Common myeloid progenitor, CD34-positive (primary cell): ENCODE measurements around the gene GPR68. TPM values are rescaled to one million over a fixed set of nuclear protein-coding genes. Genes with fewer than 3 reads are reported as not detected.

ENCODE experiments used
- CTCF ChIA-PET: fragments of 350-600 bp; sonication (Branson Sonifier 250); formaldehyde crosslinking; loops from one replicate; lab custom pipeline; 2021; ENCODE audit warnings: antibody characterized with exemption; lab: Charles Lee
- POLR2A ChIA-PET: fragments of 350-600 bp; sonication (Branson Sonifier 250); formaldehyde crosslinking; loops from one replicate; lab custom pipeline; 2021; ENCODE audit warnings: antibody characterized with exemption; lab: Charles Lee
- DNase-seq, 3 donors: peaks; one replicate each; pipeline versions ENCODE4 v3.0.0 to v3.0.0-alpha.2; 2013
- H3K27ac ChIP-seq, 2 experiments: 1 replicate in 1 of 2; 2 replicates in 1 of 2; pipeline ENCODE4 v1.7.0; 2013; ENCODE audit warnings: inconsistent platforms in 2 of 2, low read length in 2 of 2, mild to moderate bottlenecking in 2 of 2, low read depth in 1 of 2, moderate library complexity in 1 of 2; ENCODE audit not compliant: severe bottlenecking in 2 of 2, insufficient read depth in 1 of 2, poor library complexity in 1 of 2
- H3K27me3 ChIP-seq, 5 experiments: replicated peaks in 2 of 5; 1 replicate in 3 of 5; 2 replicates in 2 of 5; pipeline versions ENCODE4 v1.6.1 to v1.7.0; 2013; ENCODE audit warnings: low read length in 4 of 5, mild to moderate bottlenecking in 2 of 5, moderate library complexity in 2 of 5, inconsistent platforms in 1 of 5; ENCODE audit not compliant: insufficient read depth in 5 of 5, control insufficient read depth in 4 of 5
- H3K36me3 ChIP-seq, 4 experiments: 1 replicate in 2 of 4; 2 replicates in 2 of 4; pipeline versions ENCODE4 v1.6.1 to v1.7.0; 2013; ENCODE audit warnings: low read length in 3 of 4, control low read depth in 1 of 4, mild to moderate bottlenecking in 1 of 4; ENCODE audit not compliant: control insufficient read depth in 4 of 4, insufficient read depth in 4 of 4
- H3K4me1 ChIP-seq, 4 experiments: 1 replicate in 3 of 4; 2 replicates in 1 of 4; pipeline versions ENCODE4 v1.6.1 to v1.7.1; 2013; ENCODE audit warnings: low read length in 3 of 4, mild to moderate bottlenecking in 3 of 4, control low read depth in 1 of 4, inconsistent platforms in 1 of 4, moderate library complexity in 1 of 4; ENCODE audit not compliant: control insufficient read depth in 4 of 4, insufficient read depth in 4 of 4; ENCODE audit errors: control extremely low read depth in 1 of 4
- H3K4me3 ChIP-seq, 7 experiments: 1 replicate in 4 of 7; 2 replicates in 3 of 7; pipeline versions ENCODE4 v1.5.1 to v1.7.0; 2013; ENCODE audit warnings: mild to moderate bottlenecking in 7 of 7, low read length in 6 of 7, moderate library complexity in 6 of 7, inconsistent platforms in 2 of 7, low read depth in 2 of 7, control low read depth in 1 of 7; ENCODE audit not compliant: insufficient read depth in 4 of 7, control insufficient read depth in 1 of 7; ENCODE audit errors: extremely low read depth in 1 of 7
- H3K9me3 ChIP-seq, 5 experiments: 1 replicate in 4 of 5; 2 replicates in 1 of 5; pipeline versions ENCODE4 v1.6.1 to v1.7.1; 2013; ENCODE audit warnings: low read length in 4 of 5, mild to moderate bottlenecking in 2 of 5, inconsistent platforms in 1 of 5, low read depth in 1 of 5, moderate library complexity in 1 of 5; ENCODE audit not compliant: control insufficient read depth in 4 of 5, insufficient read depth in 2 of 5; ENCODE audit errors: control extremely low read depth in 1 of 5
- WGBS: methylation state at CpG from one replicate; pipeline ENCODE4 v1.1.5; 2013; ENCODE audit not compliant: insufficient coverage; 5-methylcytosine and 5-hydroxymethylcytosine counted together
- polyA plus RNA-seq: library from polyadenylated mRNA; unstranded; fragments of 120-200 nt; gene quantifications from one replicate; pipeline ENCODE4 v1.2.1, GENCODE V29; 2013

The GPR68 gene, protein sequence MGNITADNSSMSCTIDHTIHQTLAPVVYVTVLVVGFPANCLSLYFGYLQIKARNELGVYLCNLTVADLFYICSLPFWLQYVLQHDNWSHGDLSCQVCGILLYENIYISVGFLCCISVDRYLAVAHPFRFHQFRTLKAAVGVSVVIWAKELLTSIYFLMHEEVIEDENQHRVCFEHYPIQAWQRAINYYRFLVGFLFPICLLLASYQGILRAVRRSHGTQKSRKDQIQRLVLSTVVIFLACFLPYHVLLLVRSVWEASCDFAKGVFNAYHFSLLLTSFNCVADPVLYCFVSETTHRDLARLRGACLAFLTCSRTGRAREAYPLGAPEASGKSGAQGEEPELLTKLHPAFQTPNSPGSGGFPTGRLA
- polyA plus RNA-seq = 0.22 TPM

DNA sequence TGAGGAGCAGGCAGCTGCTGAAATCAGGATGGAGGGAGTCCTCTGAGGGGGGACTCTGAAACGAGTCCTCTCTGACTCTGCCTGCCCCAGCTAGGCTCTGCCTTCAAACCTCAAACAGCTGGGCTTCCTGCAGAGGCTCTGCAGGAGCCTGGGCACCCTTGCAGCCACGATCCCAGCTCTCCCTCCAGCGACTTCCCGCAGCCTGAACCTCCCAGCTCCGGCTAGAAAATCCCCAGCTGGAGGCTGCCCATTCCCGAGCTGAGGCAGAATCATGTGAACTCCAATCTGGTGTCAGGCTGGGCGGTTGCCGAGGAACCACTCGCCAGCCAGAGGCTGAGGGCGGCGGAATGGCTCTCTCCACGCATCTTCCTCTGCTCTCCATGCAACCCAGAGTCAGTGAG is at the start of gene GPR68:
GPR68 (minus strand) TSS at position 204 of the 401 bp plus-strand sequence. CDS start 9,654 bp downstream, outside the sequence.
- peak within 1 kb of the TSS in 4 of 7 experiments; percentile 1 to 67 (median 51) for H3K4me3 ChIP-seq
- H3K27me3 ChIP-seq = peaks cover 0 to under 1% (median 0%) of the 10 kb centered on the region in 5 experiments
- H3K36me3 ChIP-seq = no peaks in the 10 kb centered on the region
- 30% methylated on average over 8 of the region's 12 CpGs for WGBS
- H3K4me1 ChIP-seq = peaks cover 8 to 73% (median 40%) of the 10 kb centered on the region in 4 experiments
- ChIA-PET CTCF (interaction anchor here (1.0 to 3.3 kb wide), 3 partner anchors 8 to 72 kb away, joined by 3 to 20 read pairs (median 5); no protein-coding TSS in a partner anchor), POLR2A (interaction anchor here (0.8 kb wide), 1 partner anchor 16 kb away, joined by 4 read pairs; no protein-coding TSS in a partner anchor)
- peaks cover 0 to under 1% (median 0%) of the 10 kb centered on the region in 5 experiments for H3K9me3 ChIP-seq
- no peak within 1 kb of the TSS for H3K27ac ChIP-seq
- DNase-seq = peak in 2 of 3 donors; percentile 80 to 85

DNA sequence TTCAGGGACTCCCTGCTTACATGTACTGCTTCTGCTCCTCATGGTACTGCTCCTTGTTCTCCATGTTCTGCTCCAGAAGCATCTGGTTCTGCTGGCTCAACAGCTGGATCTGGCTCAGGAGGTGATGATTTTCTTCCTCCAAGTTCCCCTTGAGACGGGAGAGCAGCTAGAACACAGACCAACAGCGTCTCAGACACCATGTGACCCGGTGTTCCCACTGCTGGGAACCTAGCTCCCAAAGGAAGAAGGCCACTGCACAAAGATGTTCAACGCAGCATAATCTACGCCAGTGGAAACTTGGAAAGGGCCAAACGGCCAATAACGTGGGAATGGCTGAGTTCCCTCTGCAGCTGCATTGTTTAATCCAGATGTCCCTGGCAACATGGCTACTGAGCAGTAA is 49.6 kb upstream of the GPR68 start:
- ChIA-PET POLR2A (no interaction called here), CTCF (interaction anchor here (1.6 kb wide), 1 partner anchor 9 kb away, joined by 5 read pairs; no protein-coding TSS in a partner anchor)
- H3K27me3 ChIP-seq = no peaks in the 10 kb centered on the region
- H3K4me1 ChIP-seq = peaks cover 0 to 7% (median 3%) of the 10 kb centered on the region in 4 experiments
- peaks cover 32 to 93% (median 64%) of the 10 kb centered on the region in 4 experiments for H3K36me3 ChIP-seq
- no peak for DNase-seq
- H3K9me3 ChIP-seq = no peaks in the 10 kb centered on the region
- no peak overlapping the region for H3K27ac ChIP-seq
- no peak overlapping the region for H3K4me3 ChIP-seq
- 97% methylated on average over 7 of the region's 7 CpGs for WGBS

DNA sequence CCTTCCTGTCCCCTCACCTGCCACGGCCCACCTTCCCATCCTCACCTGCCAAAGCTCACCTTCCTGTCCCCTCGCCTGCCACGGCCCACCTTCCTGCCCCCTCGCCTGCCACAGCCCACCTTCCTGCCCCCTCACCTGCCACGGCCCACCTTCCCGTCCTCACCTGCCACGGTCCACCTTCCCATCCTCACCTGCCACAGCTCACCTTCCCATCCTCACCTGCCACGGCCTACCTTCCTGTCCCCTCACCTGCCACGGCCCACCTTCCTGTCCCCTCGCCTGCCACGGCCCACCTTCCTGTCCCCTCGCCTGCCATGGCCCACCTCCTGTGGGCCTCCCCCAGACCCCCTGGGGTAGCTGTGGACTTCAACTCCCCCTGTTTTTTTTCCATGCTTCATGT is 48.8 kb upstream of the GPR68 start:
- no peak for DNase-seq
- H3K4me3 ChIP-seq = no peak overlapping the region
- no peaks in the 10 kb centered on the region for H3K4me1 ChIP-seq
- H3K36me3 ChIP-seq = peaks cover 33 to 97% (median 65%) of the 10 kb centered on the region in 4 experiments
- H3K9me3 ChIP-seq = no peaks in the 10 kb centered on the region
- WGBS = 30% methylated on average over 10 of the region's 12 CpGs
- no peaks in the 10 kb centered on the region for H3K27me3 ChIP-seq
- ChIA-PET CTCF (interaction anchor here (1.1 to 1.6 kb wide), 4 partner anchors 8 to 115 kb away, joined by 3 to 6 read pairs (median 4); no protein-coding TSS in a partner anchor), POLR2A (interaction anchor here (0.6 kb wide), 1 partner anchor 389 kb away, joined by 3 read pairs; no protein-coding TSS in a partner anchor)
- H3K27ac ChIP-seq = no peak overlapping the region

DNA sequence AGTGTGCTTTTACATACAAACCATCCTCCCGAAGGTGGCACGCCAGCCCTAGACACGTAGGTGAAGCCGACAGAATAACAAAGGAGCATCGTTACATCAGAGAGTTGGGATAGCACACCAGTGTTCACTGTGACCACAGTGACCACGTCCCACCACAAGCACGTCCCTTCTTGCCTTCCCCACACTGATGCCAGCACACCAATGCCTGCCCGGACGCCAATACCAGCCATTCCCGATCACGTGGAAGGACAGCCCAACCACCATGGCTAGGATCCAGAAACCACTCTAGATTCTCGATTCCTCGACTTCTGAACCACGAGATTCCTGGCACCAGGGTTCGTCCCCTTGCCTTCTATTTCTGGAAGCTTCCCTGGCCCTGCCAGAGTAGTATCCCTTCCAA is 48.0 kb upstream of the GPR68 start:
- WGBS = 90% methylated on average over 13 of the region's 15 CpGs
- POLR2A ChIA-PET = no interaction called here
- no peaks in the 10 kb centered on the region for H3K27me3 ChIP-seq
- H3K27ac ChIP-seq = no peak overlapping the region
- CTCF ChIA-PET = interaction anchor here (1.1 to 10.0 kb wide), 5 partner anchors 11 to 118 kb away, joined by 3 to 170 read pairs (median 4); no protein-coding TSS in a partner anchor
- H3K36me3 ChIP-seq = peaks cover 32 to 99% (median 66%) of the 10 kb centered on the region in 4 experiments
- DNase-seq = peak in 1 of 3 donors; percentile 5
- no peak overlapping the region for H3K4me3 ChIP-seq
- H3K4me1 ChIP-seq = no peaks in the 10 kb centered on the region
- no peaks in the 10 kb centered on the region for H3K9me3 ChIP-seq

DNA sequence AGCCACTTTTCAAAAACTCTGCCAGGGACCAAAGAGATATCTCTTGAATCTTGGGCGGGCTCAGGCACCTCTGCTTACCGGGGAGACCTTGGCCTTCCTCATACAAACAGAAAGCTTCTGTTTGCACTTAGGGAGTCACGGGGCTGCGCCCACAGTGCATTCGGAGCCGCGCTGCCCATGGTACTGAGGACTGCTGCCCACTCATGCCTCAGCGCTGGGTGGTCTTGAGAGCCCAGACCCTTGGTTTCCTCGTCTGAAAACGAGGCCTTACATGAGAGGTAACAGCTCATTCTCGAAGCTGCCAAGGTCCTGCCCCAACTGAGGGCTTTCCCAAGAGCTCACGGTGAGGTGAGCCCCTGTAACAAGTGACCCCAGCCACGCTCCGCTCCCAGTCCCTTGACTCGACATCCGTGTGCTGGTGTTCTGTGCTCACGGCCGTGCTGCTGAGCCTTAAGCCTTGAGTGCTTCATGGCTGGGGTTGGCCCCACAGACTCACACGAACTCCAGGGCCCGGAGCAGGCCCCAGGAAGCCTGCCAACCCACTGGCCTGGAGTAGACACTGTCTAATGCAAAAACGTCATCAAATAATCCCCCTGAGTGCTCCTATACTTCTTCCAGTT is 47.4 kb upstream of the GPR68 start:
- WGBS = 97% methylated on average over 21 of the region's 21 CpGs
- no peaks in the 10 kb centered on the region for H3K27me3 ChIP-seq
- H3K9me3 ChIP-seq = no peaks in the 10 kb centered on the region
- POLR2A ChIA-PET = no interaction called here
- CTCF ChIA-PET = interaction anchor here (1.1 to 10.0 kb wide), 4 partner anchors 13 to 117 kb away, joined by 3 to 170 read pairs (median 4); no protein-coding TSS in a partner anchor
- H3K36me3 ChIP-seq = peaks cover 27 to 97% (median 63%) of the 10 kb centered on the region in 4 experiments
- no peaks in the 10 kb centered on the region for H3K4me1 ChIP-seq
- H3K27ac ChIP-seq = no peak overlapping the region
- no peak overlapping the region for H3K4me3 ChIP-seq
- no peak for DNase-seq

DNA sequence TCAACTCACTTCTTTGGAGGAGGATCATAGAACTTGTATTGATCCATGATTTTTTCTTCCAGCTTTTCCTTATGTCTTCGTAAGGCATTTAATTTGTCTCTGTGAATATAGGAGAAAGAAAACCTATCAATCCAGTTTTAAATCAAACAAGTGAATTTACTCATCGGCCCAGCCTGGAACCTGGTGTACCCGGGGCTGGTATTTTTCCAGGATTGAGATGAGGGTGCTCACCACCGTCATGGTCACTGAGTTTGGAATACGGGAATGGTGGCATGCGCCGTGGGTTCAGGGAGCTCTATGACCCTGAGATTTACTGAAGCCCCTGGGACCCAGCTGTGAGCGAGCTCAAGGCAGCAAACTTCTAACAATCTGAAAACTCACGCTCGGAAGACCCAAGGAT is 46.5 kb upstream of the GPR68 start:
- peaks cover 24 to 93% (median 60%) of the 10 kb centered on the region in 4 experiments for H3K36me3 ChIP-seq
- no peaks in the 10 kb centered on the region for H3K4me1 ChIP-seq
- no peak overlapping the region for H3K4me3 ChIP-seq
- H3K27me3 ChIP-seq = no peaks in the 10 kb centered on the region
- CTCF ChIA-PET = interaction anchor here (0.8 to 10.0 kb wide), 6 partner anchors 12 to 131 kb away, joined by 3 to 170 read pairs (median 3); no protein-coding TSS in a partner anchor
- POLR2A ChIA-PET = no interaction called here
- no peak overlapping the region for H3K27ac ChIP-seq
- 99% methylated on average over 8 of the region's 10 CpGs for WGBS
- no peak for DNase-seq
- H3K9me3 ChIP-seq = no peaks in the 10 kb centered on the region
